H1 (cell line): ENCODE results near the gene TMCC1. TPM values are rescaled to one million over a fixed set of nuclear protein-coding genes. Genes with fewer than 3 reads are reported as not detected.
A peak's percentile ranks its signal among the peaks of the same experiment; 100 is the strongest.

Experiments used
- CTCF ChIA-PET: fragments of 300-600 bp; sonication (Branson Sonifier 250); formaldehyde crosslinking; loops from one replicate; lab custom pipeline; 2021; ENCODE audit not compliant: partially characterized antibody; lab: Charles Lee
- POLR2A ChIA-PET: fragments of 300-600 bp; sonication (Branson Sonifier 250); formaldehyde crosslinking; loops from one replicate; lab custom pipeline; 2021; ENCODE audit warnings: inconsistent platforms; ENCODE audit not compliant: partially characterized antibody; lab: Charles Lee
- DNase-seq, 2 experiments: peaks; one replicate each; pipeline versions ENCODE4 v3.0.0 to v3.0.0-alpha.2; 2010 to 2022; ENCODE audit warnings: low spot score in 2 of 2, low read depth in 1 of 2, mixed read lengths in 1 of 2
- FAIRE-seq: peaks from 2 replicates; lab custom pipeline; 2011; peaks lifted over from hg19 to GRCh38; lab: Jason Lieb, UNC
- H2AFZ ChIP-seq: 2 replicates; pipeline ENCODE4 v1.8.1; 2012; ENCODE audit warnings: low read length, inconsistent platforms
- H2AK5ac ChIP-seq: 2 replicates; pipeline ENCODE4 v1.6.1; 2013; ENCODE audit warnings: low read depth, low read length
- H2BK120ac ChIP-seq: replicated peaks from 2 replicates; pipeline ENCODE3; 2013; ENCODE audit warnings: low read depth, low read length, inconsistent platforms
- H2BK12ac ChIP-seq: 2 replicates; pipeline ENCODE4 v1.6.1; 2013; ENCODE audit warnings: low read depth, low read length
- H2BK15ac ChIP-seq: 2 replicates; pipeline ENCODE4 v1.6.1; 2013; ENCODE audit warnings: low read length
- H2BK20ac ChIP-seq: 2 replicates; pipeline ENCODE4 v1.6.1; 2013; ENCODE audit warnings: low read length
- H2BK5ac ChIP-seq: 2 replicates; pipeline ENCODE4 v1.6.1; 2013; ENCODE audit warnings: low read depth, low read length
- H3K14ac ChIP-seq: 2 replicates; pipeline ENCODE4 v1.6.1; 2013; ENCODE audit warnings: inconsistent platforms; ENCODE audit not compliant: insufficient read length
- H3K18ac ChIP-seq: 2 replicates; pipeline ENCODE4 v1.6.1; 2013; ENCODE audit warnings: low read length; ENCODE audit errors: extremely low read depth
- H3K23ac ChIP-seq: 2 replicates; pipeline ENCODE4 v1.6.1; 2013; ENCODE audit warnings: inconsistent platforms; ENCODE audit not compliant: insufficient read length
- H3K23me2 ChIP-seq: 2 replicates; pipeline ENCODE4 v1.6.1; 2013; ENCODE audit warnings: low read depth, low read length
- H3K27ac ChIP-seq: 2 replicates; pipeline ENCODE4 v1.6.1; 2011; ENCODE audit warnings: low read depth, low read length, inconsistent platforms
- H3K27me3 ChIP-seq, 4 experiments: replicated peaks in 1 of 4; 1 replicate in 1 of 4; 2 replicates in 3 of 4; pipeline versions ENCODE4 v1.6.1 to v1.8.1; 2011 to 2013; ENCODE audit warnings: low read length in 3 of 4, mild to moderate bottlenecking in 3 of 4, inconsistent platforms in 2 of 4, mixed read lengths in 2 of 4, moderate library complexity in 1 of 4; ENCODE audit not compliant: control insufficient read depth in 3 of 4, insufficient read depth in 3 of 4; ENCODE audit errors: extremely low read depth in 1 of 4
- H3K36me3 ChIP-seq, 4 experiments: 2 replicates each; pipeline versions ENCODE4 v1.6.1 to v1.8.1; 2011 to 2013; ENCODE audit warnings: mild to moderate bottlenecking in 4 of 4, low read length in 3 of 4, moderate library complexity in 2 of 4, control low read depth in 1 of 4, inconsistent platforms in 1 of 4; ENCODE audit not compliant: insufficient read depth in 4 of 4, control insufficient read depth in 2 of 4
- H3K4ac ChIP-seq: replicated peaks from 2 replicates; pipeline ENCODE3; 2013; ENCODE audit warnings: low read length, low read depth, mixed read lengths, inconsistent platforms; ENCODE audit not compliant: insufficient read length
- H3K4me1 ChIP-seq, 4 experiments: replicated peaks in 1 of 4; 1 replicate in 1 of 4; 2 replicates in 3 of 4; pipeline versions ENCODE4 v1.6.1 to v1.8.1; 2011 to 2013; ENCODE audit warnings: low read length in 3 of 4, inconsistent platforms in 2 of 4, mixed read lengths in 1 of 4; ENCODE audit not compliant: insufficient read depth in 4 of 4, control insufficient read depth in 3 of 4
- H3K4me2 ChIP-seq, 2 experiments: 2 replicates each; pipeline versions ENCODE4 v1.6.1 to v1.8.1; 2011 to 2013; ENCODE audit warnings: low read depth in 2 of 2, low read length in 2 of 2, control low read depth in 1 of 2, inconsistent platforms in 1 of 2, mild to moderate bottlenecking in 1 of 2; ENCODE audit not compliant: insufficient read depth in 1 of 2
- H3K4me3 ChIP-seq, 4 experiments: fragments of 200-600, 300-600 bp in 1 of 4; sonication (generic), shearing (Covaris generic), sonication (Bioruptor Twin) in 1 of 4; 2 replicates each; pipeline versions ENCODE4 v1.5.1 to v1.8.1; 2011 to 2016; ENCODE audit warnings: low read length in 4 of 4, low read depth in 3 of 4, control low read depth in 2 of 4, inconsistent platforms in 2 of 4, mild to moderate bottlenecking in 2 of 4, mixed read lengths in 1 of 4, moderate library complexity in 1 of 4; ENCODE audit not compliant: insufficient read depth in 2 of 4; ENCODE audit errors: extremely low read depth in 1 of 4
- H3K56ac ChIP-seq: replicated peaks from 2 replicates; pipeline ENCODE3; 2013; ENCODE audit warnings: low read depth, mild to moderate bottlenecking, mixed read lengths, low read length, inconsistent platforms; ENCODE audit not compliant: insufficient read length
- H3K79me1 ChIP-seq: 2 replicates; pipeline ENCODE4 v1.6.1; 2013; ENCODE audit warnings: low read depth, low read length, control low read depth
- H3K79me2 ChIP-seq, 2 experiments: 2 replicates each; pipeline versions ENCODE4 v1.6.1 to v1.8.1; 2012 to 2013; ENCODE audit warnings: low read length in 2 of 2, mild to moderate bottlenecking in 2 of 2, inconsistent platforms in 1 of 2; ENCODE audit not compliant: insufficient read depth in 2 of 2, control insufficient read depth in 1 of 2
- H3K9ac ChIP-seq, 4 experiments: replicated peaks in 1 of 4; 1 replicate in 1 of 4; 2 replicates in 3 of 4; pipeline versions ENCODE4 v1.6.1 to v1.8.1; 2011 to 2013; ENCODE audit warnings: low read depth in 3 of 4, low read length in 3 of 4, control low read depth in 2 of 4, mild to moderate bottlenecking in 2 of 4, moderate library complexity in 2 of 4, inconsistent platforms in 1 of 4; ENCODE audit errors: extremely low read depth in 1 of 4
- H3K9me3 ChIP-seq, 2 experiments: 2 replicates each; pipeline versions ENCODE4 v1.6.1 to v1.8.1; 2012 to 2013; ENCODE audit warnings: mild to moderate bottlenecking in 2 of 2, moderate library complexity in 2 of 2, control low read depth in 1 of 2, inconsistent platforms in 1 of 2, low read depth in 1 of 2, low read length in 1 of 2, mixed read lengths in 1 of 2; ENCODE audit not compliant: insufficient read depth in 2 of 2
- H4K20me1 ChIP-seq, 2 experiments: replicated peaks in 1 of 2; 2 replicates each; pipeline versions ENCODE3 to v1.8.1; 2011 to 2013; ENCODE audit warnings: inconsistent platforms in 2 of 2, low read length in 2 of 2, mild to moderate bottlenecking in 1 of 2; ENCODE audit not compliant: insufficient read depth in 2 of 2, control insufficient read depth in 1 of 2
- H4K5ac ChIP-seq: 2 replicates; pipeline ENCODE4 v1.6.1; 2013; ENCODE audit warnings: low read length, low read depth, mixed read lengths, inconsistent platforms; ENCODE audit not compliant: insufficient read length
- H4K8ac ChIP-seq: 2 replicates; pipeline ENCODE4 v1.8.0; 2013; ENCODE audit warnings: mild to moderate bottlenecking, moderate library complexity, low read length, inconsistent platforms; ENCODE audit not compliant: insufficient read depth; ENCODE audit errors: extremely low read depth
- H4K91ac ChIP-seq: replicated peaks from 2 replicates; pipeline ENCODE3; 2013; ENCODE audit warnings: low read length, mixed read lengths, inconsistent platforms; ENCODE audit not compliant: insufficient read length
- CBX8 ChIP-seq: fragments of 300-800, 300-1000 bp; sonication (generic); IDR thresholded peaks from 2 replicates; pipeline ENCODE4 v1.7.1; 2016; ENCODE audit warnings: low read depth, low read length, borderline replicate concordance
- GABPA ChIP-seq: IDR thresholded peaks from 2 replicates; pipeline ENCODE4 v1.6.1; 2011; ENCODE audit warnings: mild to moderate bottlenecking, low read length, moderate library complexity, borderline replicate concordance; ENCODE audit not compliant: insufficient read depth
- RXRA ChIP-seq: IDR thresholded peaks from 2 replicates; pipeline ENCODE4 v1.6.1; 2011; ENCODE audit warnings: low read depth, mild to moderate bottlenecking, low read length, moderate library complexity; ENCODE audit not compliant: insufficient read depth
- SAP30 ChIP-seq: fragments of 300-600 bp; sonication (generic); IDR thresholded peaks from 2 replicates; pipeline ENCODE4 v1.7.1; 2012; ENCODE audit warnings: low read length, moderate library complexity, mild to moderate bottlenecking, inconsistent platforms; ENCODE audit not compliant: insufficient read depth, insufficient replicate concordance
- TAF1 ChIP-seq: IDR thresholded peaks from 2 replicates; pipeline ENCODE4 v1.6.1; 2011; ENCODE audit warnings: mild to moderate bottlenecking, low read depth, low read length
- WGBS, 2 experiments: shearing (Covaris generic) in 1 of 2; methylation state at CpG; one replicate each; pipeline versions ENCODE4 v1.1.6 to v1.1.7; 2013 to 2015; ENCODE audit warnings: low lambda C conversion rate in 2 of 2, mixed read lengths in 2 of 2, inconsistent platforms in 1 of 2, low coverage in 1 of 2, missing lambda C conversion rate in 1 of 2; ENCODE audit not compliant: insufficient replicate concordance in 2 of 2, insufficient coverage in 1 of 2, insufficient read length in 1 of 2; ENCODE audit errors: extremely low coverage in 1 of 2, missing lambda C conversion rate in 1 of 2; 5-methylcytosine and 5-hydroxymethylcytosine counted together
- polyA plus RNA-seq, 7 experiments: library from polyadenylated mRNA; depleted of rRNA in 3 of 7; stranded (reverse) in 5 of 7; unstranded in 2 of 7; fragments of >200 nt in 5 of 7; fragments of 200-250 nt in 2 of 7; gene quantifications; 1 replicate in 5 of 7; 2 replicates in 1 of 7; 4 replicates in 1 of 7; pipeline versions ENCODE4 v1.2.1 to v1.2.3, GENCODE V29; 2011 to 2013; ENCODE audit warnings: missing spikeins in 2 of 7, mixed read lengths in 2 of 7
- total RNA-seq: library from RNA; stranded (reverse); fragmentation: NEBNext Ultra II Directional; extraction: Animal tissue kit (Norgen Biotek cat#: 25700); gene quantifications from 2 replicates; pipeline ENCODE4 v1.2.1, GENCODE V29; 2021

Gene TMCC1
- total and polyA plus RNA-seq, 2 of the 8 experiments (the other 6 are each of a cell fraction or from before 2014, with no cell fraction given): 10.4 to 27.1 TPM

- Histone ChIP-seq H3K9ac (peak overlapping the region in 3 of 4 experiments; percentile 85 to 97 (median 90); a peak in 6 of 7 replicates), H3K27ac (peak overlapping the region; percentile 82), H3K14ac (no peak overlapping the region), H3K4me2 (peak overlapping the region; percentile 83 to 95), H2AFZ (peak overlapping the region; percentile 44), H2BK12ac (no peak overlapping the region), H3K36me3 (no peaks in the 10 kb centered on the region), H3K4me1 (peaks cover 0 to 4% (median 2%) of the 10 kb centered on the region in 4 experiments; a peak in 3 of 7 replicates), H3K4me3 (peak overlapping the region; percentile 80 to 98 (median 84)), H2BK120ac (no peak overlapping the region), H3K79me2 (peaks cover 0 to 51% of the 10 kb centered on the region in 2 experiments; a peak in 3 of 4 replicates), H3K23me2 (peaks cover 10% of the 10 kb centered on the region), H2BK15ac (no peak overlapping the region), H4K8ac (peak overlapping the region; percentile 98; the same call in 1 of the 2 replicates), H4K5ac (no peak overlapping the region), H4K20me1 (peaks cover 1 to 6% of the 10 kb centered on the region in 2 experiments), H3K23ac (no peak overlapping the region), H3K4ac (no peak overlapping the region), H3K79me1 (peaks cover 2% of the 10 kb centered on the region; the same call in 1 of the 2 replicates), H4K91ac (no peak overlapping the region), H3K56ac (no peak overlapping the region), H2BK20ac (no peak overlapping the region), H2AK5ac (no peak overlapping the region), H3K9me3 (no peaks in the 10 kb centered on the region), H2BK5ac (peak overlapping the region; percentile 69), H3K18ac (no peak overlapping the region), H3K27me3 (no peaks in the 10 kb centered on the region)
- FAIRE-seq (no peak), DNase-seq (no peak)
- 13% methylated on average over 13 of the region's 13 CpGs; no CpG with 5 or more reads in 1 of the 2 experiments for WGBS, 2 experiments
- ChIA-PET POLR2A (interaction anchor here (0.7 to 1.3 kb wide), 5 partner anchors 9 to 266 kb away, joined by 3 to 4 read pairs (median 3); no protein-coding TSS in a partner anchor), CTCF (interaction anchor here (0.6 to 1.4 kb wide), 5 partner anchors 9 to 62 kb away, joined by 3 to 4 read pairs (median 3); no protein-coding TSS in a partner anchor)
- TF ChIP-seq TAF1 (no peak), CBX8 (no peak), SAP30 (no peak), GABPA (no peak), RXRA (no peak)
Observed at GRCh38 chr3:129892486-129892856, 1.0 kb downstream of the TMCC1 start.
